CD4-positive, alpha-beta T cell (primary cell): ENCODE results near the gene AP3M1. TPM values are rescaled to one million over a fixed set of nuclear protein-coding genes. Genes with fewer than 3 reads are reported as not detected.

Source experiments
- ATAC-seq: fragments of 200-7000 bp; cut with Tn5 transposase; one replicate; pipeline ENCODE4 v1.10.0; 2022; ENCODE audit warnings: mild to moderate bottlenecking; ENCODE audit not compliant: poor library complexity
- CTCF ChIA-PET: fragments of 350-600 bp; sonication (Branson Sonifier 250); formaldehyde crosslinking; loops from one replicate; lab custom pipeline; 2021; ENCODE audit warnings: antibody characterized with exemption, inconsistent platforms; lab: Charles Lee
- POLR2A ChIA-PET: fragments of 350-600 bp; sonication (Branson Sonifier 250); formaldehyde crosslinking; loops from one replicate; lab custom pipeline; 2021; ENCODE audit warnings: antibody characterized with exemption, inconsistent platforms; lab: Charles Lee
- DNase-seq, 14 experiments: peaks; one replicate each; pipeline ENCODE4 v3.0.0-alpha.2; 2013 to 2020; ENCODE audit warnings: mixed read lengths in 2 of 14
- H3K27ac ChIP-seq, 2 donors: one replicate each; pipeline versions ENCODE4 v1.5.1 to v1.7.0; 2013; ENCODE audit warnings: low read length in 2 of 2, low read depth in 1 of 2, mild to moderate bottlenecking in 1 of 2
- H3K27me3 ChIP-seq, 2 experiments: 1 replicate in 1 of 2; 2 replicates in 1 of 2; pipeline versions ENCODE4 v1.6.1 to v1.7.0; 2013; ENCODE audit warnings: low read length in 2 of 2, control low read depth in 1 of 2, mild to moderate bottlenecking in 1 of 2, moderate library complexity in 1 of 2; ENCODE audit not compliant: insufficient read depth in 2 of 2, control insufficient read depth in 1 of 2
- H3K36me3 ChIP-seq: one replicate; pipeline ENCODE4 v1.6.1; 2013; ENCODE audit warnings: low read length, control low read depth; ENCODE audit not compliant: insufficient read depth
- H3K4me1 ChIP-seq: one replicate; pipeline ENCODE4 v1.6.1; 2013; ENCODE audit warnings: low read length, control low read depth; ENCODE audit not compliant: insufficient read depth
- H3K4me3 ChIP-seq: one replicate; pipeline ENCODE4 v1.5.1; 2013; ENCODE audit warnings: mild to moderate bottlenecking, low read length, moderate library complexity
- H3K9me3 ChIP-seq, 2 experiments: 1 replicate in 1 of 2; 2 replicates in 1 of 2; pipeline versions ENCODE4 v1.6.1 to v1.7.0; 2013; ENCODE audit warnings: low read length in 2 of 2, mild to moderate bottlenecking in 2 of 2, control low read depth in 1 of 2, moderate library complexity in 1 of 2; ENCODE audit not compliant: control insufficient read depth in 1 of 2, insufficient read depth in 1 of 2
- H3K27ac Mint-ChIP-seq: one replicate; pipeline ENCODE4 v1.8.0; 2020; ENCODE audit warnings: mixed read lengths
- H3K27me3 Mint-ChIP-seq: one replicate; pipeline ENCODE4 v1.8.0; 2021; ENCODE audit warnings: mixed read lengths
- H3K36me3 Mint-ChIP-seq: one replicate; pipeline ENCODE4 v1.8.0; 2021; ENCODE audit warnings: low read depth, mixed read lengths
- H3K4me1 Mint-ChIP-seq: one replicate; pipeline ENCODE4 v1.8.0; 2021; ENCODE audit warnings: low read depth, mixed read lengths
- H3K4me3 Mint-ChIP-seq: one replicate; pipeline ENCODE4 v1.8.0; 2020; ENCODE audit warnings: mild to moderate bottlenecking, mixed read lengths
- H3K9me3 Mint-ChIP-seq: one replicate; pipeline ENCODE4 v1.8.0; 2020; ENCODE audit warnings: mixed read lengths
- CTCF ChIP-seq: fragments of 200-600 bp; IDR thresholded peaks from one replicate; pipeline ENCODE4 v1.8.0; 2022; ENCODE audit warnings: antibody characterized with exemption, mild to moderate bottlenecking
- intact Hi-C, 2 experiments: fragments of 100-400 bp; cut with DNase I in 1 of 2; cut with micrococcal nuclease in 1 of 2; formaldehyde crosslinking; loops; one replicate each; pipeline versions ENCODE4 v1.15.1 to v1.9.0; 2023 to 2025; cut with DNase I, micrococcal nuclease
- total RNA-seq, 174 experiments: library from RNA in 2 of 174; stranded (reverse) in 2 of 174; gene quantifications; one replicate each; pipeline ENCODE4 v1.2.3 and lab custom pipeline; 2021 to 2026

Gene AP3M1
- total RNA-seq, 2 experiments from 2014 or later, result 14.8 to 17.6 TPM

GRCh38 chr10:74123081-74123480 lies 27.5 kb downstream of the AP3M1 start:
- no peaks in the 10 kb centered on the region for H3K9me3 Mint-ChIP-seq
- H3K27me3 ChIP-seq, result no peaks in the 10 kb centered on the region
- peaks cover 88% of the 10 kb centered on the region for H3K36me3 Mint-ChIP-seq
- H3K27ac ChIP-seq, result no peak overlapping the region
- no peaks in the 10 kb centered on the region for H3K4me1 Mint-ChIP-seq
- no peak for ATAC-seq
- intact Hi-C loops, result loop anchor here in 1 of 2 experiments (10.0 kb wide), 1 partner anchor 112 kb away; no protein-coding TSS in a partner anchor
- peaks cover 84% of the 10 kb centered on the region for H3K36me3 ChIP-seq
- H3K4me3 ChIP-seq, result no peak overlapping the region
- no peak overlapping the region for H3K4me3 Mint-ChIP-seq
- no peak for DNase-seq
- no peaks in the 10 kb centered on the region for H3K9me3 ChIP-seq
- CTCF ChIA-PET, result no interaction called here
- no peaks in the 10 kb centered on the region for H3K4me1 ChIP-seq
- H3K27me3 Mint-ChIP-seq, result no peaks in the 10 kb centered on the region
- POLR2A ChIA-PET, result interaction anchor here (1.1 kb wide), 1 partner anchor 14 kb away, joined by 4 read pairs; no protein-coding TSS in a partner anchor
- H3K27ac Mint-ChIP-seq, result no peak overlapping the region
- no peak for TF ChIP-seq CTCF

- Histone ChIP-seq H3K4me3 (no peak overlapping the region), H3K27me3 (no peaks in the 10 kb centered on the region), H3K27ac (no peak overlapping the region), H3K4me1 (no peaks in the 10 kb centered on the region), H3K36me3 (peaks cover 88% of the 10 kb centered on the region), H3K9me3 (no peaks in the 10 kb centered on the region)
- POLR2A ChIA-PET, result interaction anchor here (1.6 kb wide), 1 partner anchor 21 kb away, joined by 3 read pairs; no protein-coding TSS in a partner anchor
- intact Hi-C loops, result loop anchor here in 1 of 2 experiments (10.0 kb wide), 1 partner anchor 113 kb away; no protein-coding TSS in a partner anchor
- Mint-ChIP-seq H3K4me1 (no peaks in the 10 kb centered on the region), H3K27me3 (no peaks in the 10 kb centered on the region), H3K27ac (peak overlapping the region; percentile 11), H3K9me3 (no peaks in the 10 kb centered on the region), H3K4me3 (no peak overlapping the region), H3K36me3 (peaks cover 93% of the 10 kb centered on the region)
- ATAC-seq (no peak), DNase-seq (no peak)
- no peak for TF ChIP-seq CTCF
- CTCF ChIA-PET, result no interaction called here
These were observed 28.6 kb downstream of the AP3M1 start for GRCh38 chr10:74122060-74122459.

- ChIA-PET POLR2A (interaction anchor here (0.7 to 1.6 kb wide), 2 partner anchors 22 kb away, joined by 3 read pairs; no protein-coding TSS in a partner anchor), CTCF (no interaction called here)
- no peak for DNase-seq
- Mint-ChIP-seq H3K27ac (peak overlapping the region; percentile 11), H3K36me3 (peaks cover 97% of the 10 kb centered on the region), H3K4me1 (no peaks in the 10 kb centered on the region), H3K27me3 (no peaks in the 10 kb centered on the region), H3K9me3 (no peaks in the 10 kb centered on the region), H3K4me3 (no peak overlapping the region)
- Histone ChIP-seq H3K27me3 (no peaks in the 10 kb centered on the region), H3K4me1 (no peaks in the 10 kb centered on the region), H3K36me3 (peaks cover 92% of the 10 kb centered on the region), H3K9me3 (no peaks in the 10 kb centered on the region), H3K4me3 (no peak overlapping the region), H3K27ac (no peak overlapping the region)
- no peak for ATAC-seq
- intact Hi-C loops, result loop anchor here in 1 of 2 experiments (10.0 kb wide), 1 partner anchor 113 kb away; no protein-coding TSS in a partner anchor
- TF ChIP-seq CTCF, result no peak
These were observed 29.3 kb downstream of the AP3M1 start for GRCh38 chr10:74121368-74121767.
